Liver (tissue), 9 donors: Measurements from ENCODE around the gene HIVEP3. TPM values are rescaled to one million over a fixed set of nuclear protein-coding genes. Genes with fewer than 3 reads are reported as not detected.

Experiments
- DNase-seq: peaks from one replicate; pipeline ENCODE4 v3.0.0-alpha.2; 2017; ENCODE audit warnings: low spot score
- H3K27ac ChIP-seq, 2 donors: one replicate each; pipeline ENCODE4 v1.7.0; 2013; ENCODE audit warnings: inconsistent platforms in 2 of 2, low read length in 2 of 2, control low read depth in 1 of 2, low read depth in 1 of 2, mild to moderate bottlenecking in 1 of 2
- H3K27me3 ChIP-seq, 4 donors: one replicate each; pipeline versions ENCODE4 v1.6.1 to v1.7.0; 2013; ENCODE audit warnings: low read length in 3 of 4, inconsistent platforms in 1 of 4, mild to moderate bottlenecking in 1 of 4, moderate library complexity in 1 of 4; ENCODE audit not compliant: control insufficient read depth in 4 of 4, insufficient read depth in 4 of 4
- H3K36me3 ChIP-seq, 4 donors: one replicate each; pipeline versions ENCODE4 v1.6.1 to v1.7.0; 2013; ENCODE audit warnings: low read length in 3 of 4, mild to moderate bottlenecking in 3 of 4, low read depth in 1 of 4, moderate library complexity in 1 of 4; ENCODE audit not compliant: control insufficient read depth in 4 of 4, insufficient read depth in 3 of 4
- H3K4me1 ChIP-seq, 4 donors: one replicate each; pipeline versions ENCODE4 v1.6.1 to v1.7.0; 2013; ENCODE audit warnings: low read length in 3 of 4, mild to moderate bottlenecking in 3 of 4, moderate library complexity in 1 of 4; ENCODE audit not compliant: control insufficient read depth in 4 of 4, insufficient read depth in 4 of 4
- H3K4me3 ChIP-seq, 3 donors: one replicate each; pipeline versions ENCODE4 v1.6.1 to v1.7.0; 2013; ENCODE audit warnings: low read length in 3 of 3, control low read depth in 1 of 3, low read depth in 1 of 3, mild to moderate bottlenecking in 1 of 3
- H3K9ac ChIP-seq, 2 donors: one replicate each; pipeline ENCODE4 v1.7.0; 2013; ENCODE audit warnings: low read length in 2 of 2, mild to moderate bottlenecking in 2 of 2, moderate library complexity in 2 of 2, control low read depth in 1 of 2, low read depth in 1 of 2
- H3K9me3 ChIP-seq, 4 donors: one replicate each; pipeline versions ENCODE4 v1.6.1 to v1.7.0; 2013; ENCODE audit warnings: low read length in 3 of 4; ENCODE audit not compliant: control insufficient read depth in 4 of 4
- CTCF ChIP-seq: fragments of 150-350 bp; IDR thresholded peaks from 2 replicates; pipeline ENCODE4 v1.5.1; 2017; ENCODE audit warnings: improper control_type of control experiment, low read depth, low read length; ENCODE audit not compliant: missing input control
- EGR1 ChIP-seq, 2 donors: IDR thresholded peaks; 2 replicates each; pipeline ENCODE4 v1.6.1; 2016 to 2018; ENCODE audit warnings: antibody characterized with exemption in 2 of 2, low read depth in 2 of 2
- FOXA2 ChIP-seq: IDR thresholded peaks from 2 replicates; pipeline ENCODE4 v1.6.1; 2016; ENCODE audit warnings: antibody characterized with exemption
- GABPA ChIP-seq, 2 donors: IDR thresholded peaks in 1 of 2; conservative IDR thresholded peaks in 1 of 2; 2 replicates each; pipeline ENCODE4 v1.6.1; 2016; ENCODE audit warnings: antibody characterized with exemption in 2 of 2, mild to moderate bottlenecking in 1 of 2, moderate library complexity in 1 of 2
- HNF4A ChIP-seq, 2 donors: conservative IDR thresholded peaks; 2 replicates each; pipeline ENCODE4 v1.6.1; 2016; ENCODE audit warnings: antibody characterized with exemption in 2 of 2, mild to moderate bottlenecking in 2 of 2
- HNF4G ChIP-seq: IDR thresholded peaks from 2 replicates; pipeline ENCODE4 v1.6.1; 2016; ENCODE audit warnings: antibody characterized with exemption
- NR2F2 ChIP-seq: IDR thresholded peaks from 2 replicates; pipeline ENCODE4 v1.6.1; 2016; ENCODE audit warnings: antibody characterized with exemption
- REST ChIP-seq: IDR thresholded peaks from 2 replicates; pipeline ENCODE4 v1.6.1; 2016; ENCODE audit warnings: antibody characterized with exemption, mild to moderate bottlenecking
- RXRA ChIP-seq, 2 donors: IDR thresholded peaks; 2 replicates each; pipeline ENCODE4 v1.6.1; 2017 to 2018; ENCODE audit warnings: antibody characterized with exemption in 2 of 2, mild to moderate bottlenecking in 1 of 2
- SP1 ChIP-seq: IDR thresholded peaks from 2 replicates; pipeline ENCODE4 v1.6.1; 2018; ENCODE audit warnings: antibody characterized with exemption, mild to moderate bottlenecking
- YY1 ChIP-seq: IDR thresholded peaks from 2 replicates; pipeline ENCODE4 v1.6.1; 2016; ENCODE audit warnings: antibody characterized with exemption, mild to moderate bottlenecking
- WGBS: extraction: QIAGEN DNeasy Blood & Tissue Kit; methylation state at CpG from one replicate; pipeline ENCODE4 v1.1.7; 2013; 5-methylcytosine and 5-hydroxymethylcytosine counted together
- polyA plus RNA-seq, 2 donors: library from polyadenylated mRNA; stranded (reverse) in 1 of 2; unstranded in 1 of 2; fragments of 200-250 nt in 1 of 2; fragments of >200 nt in 1 of 2; fragmentation: Nextera tagmentation in 1 of 2; extraction: Ambion mirVana in 1 of 2; gene quantifications; one replicate each; pipeline versions ENCODE4 v1.2.1 to v1.2.3, GENCODE V29; 2013 to 2015
- total RNA-seq, 2 donors: library from RNA; depleted of rRNA; stranded (reverse); fragments of >200 nt; gene quantifications; one replicate each; pipeline ENCODE4 v1.2.3, GENCODE V29; 2014
- TF ChIP-seq, protein P1 (sequence below): IDR thresholded peaks from 2 replicates; pipeline ENCODE4 v1.6.1; 2016; ENCODE audit warnings: antibody characterized with exemption
- TF ChIP-seq, protein P2 (sequence below): IDR thresholded peaks from 2 replicates; pipeline ENCODE4 v1.6.1; 2016; ENCODE audit warnings: antibody characterized with exemption
- donor health status: healthy.
- donor health status: healthy.
- donor health status: healthy.
- donor health status: healthy.
- donor health status: healthy.

The HIVEP3 gene
- total and polyA plus RNA-seq, 4 donors: 0.93 to 1.6 (median 1.4) TPM

DNA sequence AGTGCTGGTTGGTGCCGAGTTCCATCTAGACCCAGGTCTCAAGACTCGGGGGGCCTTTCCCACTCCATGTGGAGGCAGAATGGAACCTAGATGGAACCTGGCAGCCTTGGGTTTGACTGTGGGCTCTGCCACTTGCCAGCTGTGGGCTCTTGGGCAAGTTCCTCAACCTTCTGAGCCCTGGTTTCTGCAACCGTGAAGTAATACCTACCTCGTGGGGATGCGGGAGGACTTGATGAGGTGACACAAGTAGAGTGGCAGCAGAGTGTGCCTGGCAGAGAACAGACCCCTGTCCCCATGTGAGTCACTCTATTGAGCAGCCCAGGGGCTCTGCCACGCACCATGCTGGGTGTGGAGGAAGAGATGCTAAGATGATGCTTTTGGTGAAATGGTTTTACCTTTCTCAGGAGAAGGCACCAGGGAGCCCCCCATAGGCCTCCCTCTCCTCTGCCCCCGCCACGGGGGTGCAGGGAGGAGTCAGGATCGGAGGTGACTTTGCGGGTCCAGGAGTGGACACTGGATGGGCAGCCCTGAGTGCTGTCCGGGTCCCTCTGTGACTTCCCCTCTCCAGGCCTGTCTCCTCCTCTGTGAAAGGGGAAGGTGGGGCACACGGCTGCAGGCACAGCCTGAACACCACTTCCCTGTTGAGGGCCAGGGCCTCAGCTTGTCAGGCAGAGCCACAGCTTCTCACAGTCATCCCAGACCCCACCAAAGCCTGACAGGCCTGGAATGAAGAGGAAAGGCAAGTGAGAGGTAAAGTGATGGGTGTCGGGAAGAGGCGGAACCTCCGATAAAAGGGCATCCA, 397.6 kb downstream of the HIVEP3 start (continued):
- TF ChIP-seq, protein P1, sequence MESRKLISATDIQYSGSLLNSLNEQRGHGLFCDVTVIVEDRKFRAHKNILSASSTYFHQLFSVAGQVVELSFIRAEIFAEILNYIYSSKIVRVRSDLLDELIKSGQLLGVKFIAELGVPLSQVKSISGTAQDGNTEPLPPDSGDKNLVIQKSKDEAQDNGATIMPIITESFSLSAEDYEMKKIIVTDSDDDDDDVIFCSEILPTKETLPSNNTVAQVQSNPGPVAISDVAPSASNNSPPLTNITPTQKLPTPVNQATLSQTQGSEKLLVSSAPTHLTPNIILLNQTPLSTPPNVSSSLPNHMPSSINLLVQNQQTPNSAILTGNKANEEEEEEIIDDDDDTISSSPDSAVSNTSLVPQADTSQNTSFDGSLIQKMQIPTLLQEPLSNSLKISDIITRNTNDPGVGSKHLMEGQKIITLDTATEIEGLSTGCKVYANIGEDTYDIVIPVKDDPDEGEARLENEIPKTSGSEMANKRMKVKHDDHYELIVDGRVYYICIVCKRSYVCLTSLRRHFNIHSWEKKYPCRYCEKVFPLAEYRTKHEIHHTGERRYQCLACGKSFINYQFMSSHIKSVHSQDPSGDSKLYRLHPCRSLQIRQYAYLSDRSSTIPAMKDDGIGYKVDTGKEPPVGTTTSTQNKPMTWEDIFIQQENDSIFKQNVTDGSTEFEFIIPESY: no peak
- TF ChIP-seq SP1 (no peak), FOXA2 (no peak), YY1 (no peak), EGR1 (IDR thresholded peaks at IDR 0.05; ENCODE audit: low read depth in 2 of 2) (no peak)

GRCh38 chr1:41519667-41520066, 399.1 kb downstream of the HIVEP3 start:
- Histone ChIP-seq H3K4me1 (peaks cover 0 to 11% (median 8%) of the 10 kb centered on the region in 4 donors), H3K4me3 (no peak overlapping the region), H3K9ac (no peak overlapping the region), H3K27ac (no peak overlapping the region), H3K9me3 (no peaks in the 10 kb centered on the region), H3K36me3 (no peaks in the 10 kb centered on the region), H3K27me3 (no peaks in the 10 kb centered on the region)
- no peak for TF ChIP-seq HNF4A (conservative IDR thresholded peaks at IDR 0.05)
- TF ChIP-seq HNF4G: no peak
- no peak for TF ChIP-seq YY1
- TF ChIP-seq NR2F2: no peak
- TF ChIP-seq, protein P2, sequence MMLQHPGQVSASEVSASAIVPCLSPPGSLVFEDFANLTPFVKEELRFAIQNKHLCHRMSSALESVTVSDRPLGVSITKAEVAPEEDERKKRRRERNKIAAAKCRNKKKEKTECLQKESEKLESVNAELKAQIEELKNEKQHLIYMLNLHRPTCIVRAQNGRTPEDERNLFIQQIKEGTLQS: no peak
- no peak for TF ChIP-seq CTCF
- TF ChIP-seq EGR1 (IDR thresholded peaks at IDR 0.05; ENCODE audit: low read depth in 2 of 2): no peak
- TF ChIP-seq REST: no peak
- no peak for TF ChIP-seq GABPA (IDR thresholded peaks at IDR 0.05 in 1 of 2, conservative IDR thresholded peaks at IDR 0.05 in 1 of 2)
- no peak for TF ChIP-seq RXRA (IDR thresholded peaks at IDR 0.05)
- 92% methylated on average over 5 of the region's 5 CpGs for WGBS
- DNase-seq: no peak
